Measurements from ENCODE around the gene MRPL53.

GRCh38 chr2:74425523-74425922 lies 47.0 kb downstream of the MRPL53 start:
- TF ChIP-seq REST (IDR thresholded peaks at IDR 0.05) (no peak), HNF4A (conservative IDR thresholded peaks at IDR 0.05) (no peak), RXRA (IDR thresholded peaks at IDR 0.05) (no peak)
- TF ChIP-seq, protein P1, sequence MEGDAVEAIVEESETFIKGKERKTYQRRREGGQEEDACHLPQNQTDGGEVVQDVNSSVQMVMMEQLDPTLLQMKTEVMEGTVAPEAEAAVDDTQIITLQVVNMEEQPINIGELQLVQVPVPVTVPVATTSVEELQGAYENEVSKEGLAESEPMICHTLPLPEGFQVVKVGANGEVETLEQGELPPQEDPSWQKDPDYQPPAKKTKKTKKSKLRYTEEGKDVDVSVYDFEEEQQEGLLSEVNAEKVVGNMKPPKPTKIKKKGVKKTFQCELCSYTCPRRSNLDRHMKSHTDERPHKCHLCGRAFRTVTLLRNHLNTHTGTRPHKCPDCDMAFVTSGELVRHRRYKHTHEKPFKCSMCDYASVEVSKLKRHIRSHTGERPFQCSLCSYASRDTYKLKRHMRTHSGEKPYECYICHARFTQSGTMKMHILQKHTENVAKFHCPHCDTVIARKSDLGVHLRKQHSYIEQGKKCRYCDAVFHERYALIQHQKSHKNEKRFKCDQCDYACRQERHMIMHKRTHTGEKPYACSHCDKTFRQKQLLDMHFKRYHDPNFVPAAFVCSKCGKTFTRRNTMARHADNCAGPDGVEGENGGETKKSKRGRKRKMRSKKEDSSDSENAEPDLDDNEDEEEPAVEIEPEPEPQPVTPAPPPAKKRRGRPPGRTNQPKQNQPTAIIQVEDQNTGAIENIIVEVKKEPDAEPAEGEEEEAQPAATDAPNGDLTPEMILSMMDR (IDR thresholded peaks at IDR 0.05; ENCODE audit: low read depth, low read length, missing input control) = no peak
- TF ChIP-seq, protein P2, sequence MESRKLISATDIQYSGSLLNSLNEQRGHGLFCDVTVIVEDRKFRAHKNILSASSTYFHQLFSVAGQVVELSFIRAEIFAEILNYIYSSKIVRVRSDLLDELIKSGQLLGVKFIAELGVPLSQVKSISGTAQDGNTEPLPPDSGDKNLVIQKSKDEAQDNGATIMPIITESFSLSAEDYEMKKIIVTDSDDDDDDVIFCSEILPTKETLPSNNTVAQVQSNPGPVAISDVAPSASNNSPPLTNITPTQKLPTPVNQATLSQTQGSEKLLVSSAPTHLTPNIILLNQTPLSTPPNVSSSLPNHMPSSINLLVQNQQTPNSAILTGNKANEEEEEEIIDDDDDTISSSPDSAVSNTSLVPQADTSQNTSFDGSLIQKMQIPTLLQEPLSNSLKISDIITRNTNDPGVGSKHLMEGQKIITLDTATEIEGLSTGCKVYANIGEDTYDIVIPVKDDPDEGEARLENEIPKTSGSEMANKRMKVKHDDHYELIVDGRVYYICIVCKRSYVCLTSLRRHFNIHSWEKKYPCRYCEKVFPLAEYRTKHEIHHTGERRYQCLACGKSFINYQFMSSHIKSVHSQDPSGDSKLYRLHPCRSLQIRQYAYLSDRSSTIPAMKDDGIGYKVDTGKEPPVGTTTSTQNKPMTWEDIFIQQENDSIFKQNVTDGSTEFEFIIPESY (IDR thresholded peaks at IDR 0.05) = no peak
